ENCODE results near the gene CD1D.
A peak's percentile ranks its signal among the peaks of the same experiment; 100 is the strongest.

DNA sequence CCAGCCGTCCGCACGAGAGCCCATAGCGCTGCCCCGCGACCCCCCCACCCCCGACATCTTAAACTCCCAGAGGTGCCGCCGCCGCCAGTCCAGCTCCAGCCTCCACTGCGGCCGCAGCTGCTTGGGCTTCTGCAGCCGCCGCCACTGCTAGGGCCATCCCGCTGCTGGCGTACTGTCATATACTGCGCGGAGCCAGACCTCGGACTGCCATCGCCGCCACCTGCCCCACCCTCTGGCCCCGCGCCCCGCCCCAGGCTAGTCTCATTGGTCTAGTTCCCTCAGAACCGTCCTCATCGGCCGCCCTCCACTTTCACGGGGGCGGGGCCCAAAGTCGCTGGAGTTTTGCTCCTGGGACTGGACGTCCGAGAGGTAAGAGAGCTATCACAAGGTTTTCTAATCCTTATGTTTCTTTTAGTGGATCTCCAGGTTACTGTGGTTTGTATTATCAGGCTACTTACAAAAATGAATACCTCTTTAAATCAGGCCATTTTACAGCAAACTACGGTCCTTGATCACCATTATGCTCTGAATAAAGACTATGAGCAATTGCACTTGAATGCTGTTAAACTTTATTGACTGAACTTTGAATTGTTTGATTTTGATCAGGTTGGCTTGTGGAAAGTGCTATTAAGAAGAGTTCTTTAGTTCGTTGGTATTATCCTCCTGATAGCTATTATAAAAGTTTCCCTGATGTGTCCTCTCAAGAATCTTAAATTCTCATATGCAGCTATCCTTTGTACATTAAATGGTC lies 2.8 kb upstream of the CD1D start:
- TF ChIP-seq CTCF (IDR thresholded peaks at IDR 0.05) (no peak), POLR2A (IDR thresholded peaks at IDR 0.05) (peak in 1 of 2 donors; percentile 17)
